Amniotic stem cell (primary cell): ENCODE results near the gene AIP.

Source experiments
- DNase-seq: peaks from one replicate; lab custom pipeline; 2025; lab: John Stamatoyannopoulos, UW

AIP gene

GRCh38 chr11:67482827-67483798 is at the start of gene AIP:
TSS of gene AIP (plus strand) at chr11:67483026. CDS start at chr11:67483159, 133 bp downstream.
- peak; percentile 96 for DNase-seq

- no peak for DNase-seq
Observed at GRCh38 chr11:67433536-67434394, 49.1 kb upstream of the AIP start.

- DNase-seq: no peak
Observed at GRCh38 chr11:67434395-67434881, 48.4 kb upstream of the AIP start.

GRCh38 chr11:67435031-67435726 is 47.6 kb upstream of the AIP start:
- DNase-seq: no peak

- no peak for DNase-seq
Observed at GRCh38 chr11:67435727-67436458, 46.9 kb upstream of the AIP start.

GRCh38 chr11:67436459-67437081 is 46.3 kb upstream of the AIP start:
- no peak for DNase-seq

- no peak for DNase-seq
Observed at GRCh38 chr11:67437082-67437808, 45.6 kb upstream of the AIP start, which contains the start of gene PTPRCAP. TSS of gene PTPRCAP (minus strand) at chr11:67437682. CDS start at chr11:67437619, 63 bp downstream.

GRCh38 chr11:67437809-67438157 is 45.0 kb upstream of the AIP start:
- DNase-seq: no peak

GRCh38 chr11:67438158-67438902 is 44.5 kb upstream of the AIP start:
- no peak for DNase-seq

- DNase-seq: no peak
Observed at GRCh38 chr11:67439321-67440228, 43.3 kb upstream of the AIP start.

- DNase-seq: no peak
Observed at GRCh38 chr11:67440229-67441097, 42.4 kb upstream of the AIP start.

GRCh38 chr11:67441098-67441563 is 41.7 kb upstream of the AIP start:
- no peak for DNase-seq

GRCh38 chr11:67441731-67442351 is 41.0 kb upstream of the AIP start:
- no peak for DNase-seq

GRCh38 chr11:67442504-67443404 is 40.1 kb upstream of the AIP start:
- DNase-seq: no peak

GRCh38 chr11:67445515-67445914 is 37.3 kb upstream of the AIP start:
- no peak for DNase-seq

GRCh38 chr11:67448220-67448609 is 34.6 kb upstream of the AIP start:
- no peak for DNase-seq
